ENCODE results near the gene F2RL1.

Gene F2RL1

DNA sequence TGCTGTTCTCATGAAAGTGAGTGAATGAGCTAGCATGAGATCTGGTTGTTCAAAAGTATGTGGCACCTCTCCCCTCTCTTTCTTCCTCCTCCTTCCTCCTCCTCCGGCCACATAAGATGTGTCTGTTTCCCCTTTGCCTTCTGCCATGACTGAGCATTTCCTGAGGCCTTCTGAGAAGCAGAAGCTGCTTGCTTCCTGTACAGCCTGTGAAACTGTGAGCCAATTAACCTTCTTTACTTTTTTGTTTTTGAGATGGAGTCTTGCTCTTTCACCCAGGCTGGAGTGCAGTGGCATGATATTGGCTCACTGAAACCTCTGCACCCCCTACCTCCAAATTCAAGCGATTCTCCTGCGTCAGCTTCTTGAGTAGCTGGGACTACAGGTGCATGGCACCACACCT lies 37.1 kb downstream of the F2RL1 start:
- TF ChIP-seq, protein P1, sequence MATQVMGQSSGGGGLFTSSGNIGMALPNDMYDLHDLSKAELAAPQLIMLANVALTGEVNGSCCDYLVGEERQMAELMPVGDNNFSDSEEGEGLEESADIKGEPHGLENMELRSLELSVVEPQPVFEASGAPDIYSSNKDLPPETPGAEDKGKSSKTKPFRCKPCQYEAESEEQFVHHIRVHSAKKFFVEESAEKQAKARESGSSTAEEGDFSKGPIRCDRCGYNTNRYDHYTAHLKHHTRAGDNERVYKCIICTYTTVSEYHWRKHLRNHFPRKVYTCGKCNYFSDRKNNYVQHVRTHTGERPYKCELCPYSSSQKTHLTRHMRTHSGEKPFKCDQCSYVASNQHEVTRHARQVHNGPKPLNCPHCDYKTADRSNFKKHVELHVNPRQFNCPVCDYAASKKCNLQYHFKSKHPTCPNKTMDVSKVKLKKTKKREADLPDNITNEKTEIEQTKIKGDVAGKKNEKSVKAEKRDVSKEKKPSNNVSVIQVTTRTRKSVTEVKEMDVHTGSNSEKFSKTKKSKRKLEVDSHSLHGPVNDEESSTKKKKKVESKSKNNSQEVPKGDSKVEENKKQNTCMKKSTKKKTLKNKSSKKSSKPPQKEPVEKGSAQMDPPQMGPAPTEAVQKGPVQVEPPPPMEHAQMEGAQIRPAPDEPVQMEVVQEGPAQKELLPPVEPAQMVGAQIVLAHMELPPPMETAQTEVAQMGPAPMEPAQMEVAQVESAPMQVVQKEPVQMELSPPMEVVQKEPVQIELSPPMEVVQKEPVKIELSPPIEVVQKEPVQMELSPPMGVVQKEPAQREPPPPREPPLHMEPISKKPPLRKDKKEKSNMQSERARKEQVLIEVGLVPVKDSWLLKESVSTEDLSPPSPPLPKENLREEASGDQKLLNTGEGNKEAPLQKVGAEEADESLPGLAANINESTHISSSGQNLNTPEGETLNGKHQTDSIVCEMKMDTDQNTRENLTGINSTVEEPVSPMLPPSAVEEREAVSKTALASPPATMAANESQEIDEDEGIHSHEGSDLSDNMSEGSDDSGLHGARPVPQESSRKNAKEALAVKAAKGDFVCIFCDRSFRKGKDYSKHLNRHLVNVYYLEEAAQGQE (IDR thresholded peaks at IDR 0.05; ENCODE audit: insufficient read depth in 1 of 2, low read depth in 2 of 2, low read length in 2 of 2): no peak
- TF ChIP-seq SIN3A (IDR thresholded peaks at IDR 0.05; ENCODE audit: borderline replicate concordance, insufficient read depth, low read length): no peak
- no peak for TF ChIP-seq TAF1 (IDR thresholded peaks at IDR 0.05; ENCODE audit: borderline replicate concordance, insufficient read depth, low read length)
- TF ChIP-seq FOXP2 (optimal IDR thresholded peaks at IDR 0.05; ENCODE audit: borderline replicate concordance, extremely low read depth, extremely low read length, insufficient read depth): no peak
- TF ChIP-seq POLR2AphosphoS5 (IDR thresholded peaks at IDR 0.05; ENCODE audit: low read depth, low read length): no peak

DNA sequence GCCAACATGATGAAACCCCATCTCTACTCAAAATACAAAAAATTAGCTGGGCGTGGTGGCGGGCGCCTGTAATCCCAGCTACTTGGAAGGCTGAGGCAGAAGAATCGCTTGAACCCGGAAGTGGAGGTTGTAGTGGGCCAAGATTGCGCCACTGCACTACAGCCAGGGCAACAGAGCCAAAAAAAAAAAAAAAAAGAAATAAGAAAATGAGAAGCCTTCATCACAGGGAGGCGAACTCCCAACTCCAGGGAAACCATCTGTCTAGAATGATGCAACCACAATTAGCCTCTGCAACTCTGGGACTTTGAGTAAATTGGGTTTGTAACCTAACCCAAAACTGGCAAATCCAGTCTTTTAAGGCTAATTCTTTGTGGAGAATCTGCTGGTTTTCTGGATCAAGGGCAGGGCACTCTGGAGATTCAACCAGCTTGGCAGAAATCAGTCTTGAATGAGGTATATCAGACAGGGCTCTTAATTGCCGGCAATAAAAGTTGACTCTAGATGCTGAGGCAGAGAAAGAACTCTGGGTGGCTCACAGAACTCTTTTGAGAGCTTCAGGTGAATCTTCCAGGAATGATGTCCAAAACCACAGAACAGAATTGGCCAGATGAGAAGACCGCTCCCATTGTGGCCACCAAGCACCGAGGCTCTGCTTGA lies 40.9 kb downstream of the F2RL1 start:
- no peak for TF ChIP-seq FOXP2 (optimal IDR thresholded peaks at IDR 0.05; ENCODE audit: borderline replicate concordance, extremely low read depth, extremely low read length, insufficient read depth)
- TF ChIP-seq POLR2AphosphoS5 (IDR thresholded peaks at IDR 0.05; ENCODE audit: low read depth, low read length): no peak
- TF ChIP-seq SIN3A (IDR thresholded peaks at IDR 0.05; ENCODE audit: borderline replicate concordance, insufficient read depth, low read length): no peak
- TF ChIP-seq, protein P1 (IDR thresholded peaks at IDR 0.05; ENCODE audit: insufficient read depth in 1 of 2, low read depth in 2 of 2, low read length in 2 of 2): no peak
- TF ChIP-seq TAF1 (IDR thresholded peaks at IDR 0.05; ENCODE audit: borderline replicate concordance, insufficient read depth, low read length): no peak

- TF ChIP-seq TAF1 (IDR thresholded peaks at IDR 0.05; ENCODE audit: borderline replicate concordance, insufficient read depth, low read length): no peak
These were observed 42.8 kb downstream of the F2RL1 start for GRCh38 chr5:76861612-76862011.

DNA sequence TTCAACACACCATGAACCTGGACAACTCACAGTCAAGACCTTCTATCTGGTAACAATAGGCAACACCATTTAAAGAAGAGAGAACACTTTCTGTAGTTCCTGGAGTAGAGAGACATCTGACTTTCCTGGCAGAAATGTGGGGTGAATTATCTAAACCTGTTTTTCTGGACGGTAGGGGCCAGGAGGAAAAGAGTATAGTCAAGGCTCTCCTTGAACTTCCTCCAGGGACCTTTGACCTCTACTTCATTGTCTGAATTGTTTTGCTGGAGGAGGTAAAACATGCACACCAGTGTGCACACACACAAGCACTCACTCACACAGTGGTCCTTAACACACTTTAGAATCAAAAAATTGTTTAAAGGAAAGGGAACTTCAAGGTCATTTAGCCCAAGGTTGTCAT lies 44.2 kb downstream of the F2RL1 start:
- TF ChIP-seq, protein P1 (IDR thresholded peaks at IDR 0.05; ENCODE audit: insufficient read depth in 1 of 2, low read depth in 2 of 2, low read length in 2 of 2): no peak
- TF ChIP-seq FOXP2 (optimal IDR thresholded peaks at IDR 0.05; ENCODE audit: borderline replicate concordance, extremely low read depth, extremely low read length, insufficient read depth) (no peak), POLR2AphosphoS5 (IDR thresholded peaks at IDR 0.05; ENCODE audit: low read depth, low read length) (no peak), TAF1 (IDR thresholded peaks at IDR 0.05; ENCODE audit: borderline replicate concordance, insufficient read depth, low read length) (no peak), SIN3A (IDR thresholded peaks at IDR 0.05; ENCODE audit: borderline replicate concordance, insufficient read depth, low read length) (no peak)

GRCh38 chr5:76866503-76866902 lies 47.7 kb downstream of the F2RL1 start:
- no peak for TF ChIP-seq TAF1 (IDR thresholded peaks at IDR 0.05; ENCODE audit: borderline replicate concordance, insufficient read depth, low read length)

- TF ChIP-seq FOXP2 (optimal IDR thresholded peaks at IDR 0.05; ENCODE audit: borderline replicate concordance, extremely low read depth, extremely low read length, insufficient read depth) (no peak), POLR2AphosphoS5 (IDR thresholded peaks at IDR 0.05; ENCODE audit: low read depth, low read length) (no peak), TAF1 (IDR thresholded peaks at IDR 0.05; ENCODE audit: borderline replicate concordance, insufficient read depth, low read length) (no peak), SIN3A (IDR thresholded peaks at IDR 0.05; ENCODE audit: borderline replicate concordance, insufficient read depth, low read length) (no peak)
- TF ChIP-seq, protein P1 (IDR thresholded peaks at IDR 0.05; ENCODE audit: insufficient read depth in 1 of 2, low read depth in 2 of 2, low read length in 2 of 2): no peak
These were observed 48.2 kb downstream of the F2RL1 start for GRCh38 chr5:76867038-76867437.
